ENCODE results near the gene LRRK1.

The LRRK1 gene

GRCh38 chr15:101038327-101039003 lies 119.3 kb downstream of the LRRK1 start:
- in situ Hi-C loops (cut with MboI; ENCODE audit: low pct_unique_long_range_greater_than_20kb, low sequenced_read_pairs, unreplicated experiment), result no loop called here
- no peak for TF ChIP-seq CTCF (IDR thresholded peaks at IDR 0.05; ENCODE audit: extremely low read depth, insufficient read depth, missing control alignments)
- DNase-seq (ENCODE audit: low spot score), result no peak

- DNase-seq (ENCODE audit: low spot score), result no peak
- no peak for TF ChIP-seq CTCF (IDR thresholded peaks at IDR 0.05; ENCODE audit: extremely low read depth, insufficient read depth, missing control alignments)
- in situ Hi-C loops (cut with MboI; ENCODE audit: low pct_unique_long_range_greater_than_20kb, low sequenced_read_pairs, unreplicated experiment), result no loop called here
Measured at GRCh38 chr15:101039461-101039860, 120.3 kb downstream of the LRRK1 start.

GRCh38 chr15:101042320-101042719 lies 123.2 kb downstream of the LRRK1 start:
- in situ Hi-C loops (cut with MboI; ENCODE audit: low pct_unique_long_range_greater_than_20kb, low sequenced_read_pairs, unreplicated experiment), result no loop called here
- no peak for TF ChIP-seq CTCF (IDR thresholded peaks at IDR 0.05; ENCODE audit: extremely low read depth, insufficient read depth, missing control alignments)
- no peak for DNase-seq (ENCODE audit: low spot score)

DNA sequence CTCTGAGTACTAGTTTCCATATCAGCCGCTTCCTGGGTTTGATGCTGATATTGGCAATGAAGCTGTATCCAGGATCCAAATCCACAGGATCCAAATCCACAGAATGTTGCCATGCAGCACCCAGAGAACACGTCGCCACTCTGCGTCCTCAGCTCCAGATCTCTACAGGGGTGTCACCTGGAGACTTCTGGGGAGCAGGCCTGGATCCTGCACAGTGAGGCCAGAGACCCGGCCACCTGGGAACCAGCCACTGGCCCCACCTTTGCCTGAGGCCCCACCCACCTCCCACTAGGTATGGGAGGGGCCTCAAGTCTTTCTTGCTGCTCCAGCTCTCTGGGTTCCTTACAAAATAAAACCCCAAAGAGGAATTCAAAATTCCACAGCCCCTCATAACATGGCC lies 123.9 kb downstream of the LRRK1 start:
- no peak for TF ChIP-seq CTCF (IDR thresholded peaks at IDR 0.05; ENCODE audit: extremely low read depth, insufficient read depth, missing control alignments)
- DNase-seq (ENCODE audit: low spot score), result no peak
- in situ Hi-C loops (cut with MboI; ENCODE audit: low pct_unique_long_range_greater_than_20kb, low sequenced_read_pairs, unreplicated experiment), result no loop called here

GRCh38 chr15:101043911-101044624 lies 124.9 kb downstream of the LRRK1 start:
- no peak for DNase-seq (ENCODE audit: low spot score)
- in situ Hi-C loops (cut with MboI; ENCODE audit: low pct_unique_long_range_greater_than_20kb, low sequenced_read_pairs, unreplicated experiment), result no loop called here
- TF ChIP-seq CTCF (IDR thresholded peaks at IDR 0.05; ENCODE audit: extremely low read depth, insufficient read depth, missing control alignments), result no peak

DNA sequence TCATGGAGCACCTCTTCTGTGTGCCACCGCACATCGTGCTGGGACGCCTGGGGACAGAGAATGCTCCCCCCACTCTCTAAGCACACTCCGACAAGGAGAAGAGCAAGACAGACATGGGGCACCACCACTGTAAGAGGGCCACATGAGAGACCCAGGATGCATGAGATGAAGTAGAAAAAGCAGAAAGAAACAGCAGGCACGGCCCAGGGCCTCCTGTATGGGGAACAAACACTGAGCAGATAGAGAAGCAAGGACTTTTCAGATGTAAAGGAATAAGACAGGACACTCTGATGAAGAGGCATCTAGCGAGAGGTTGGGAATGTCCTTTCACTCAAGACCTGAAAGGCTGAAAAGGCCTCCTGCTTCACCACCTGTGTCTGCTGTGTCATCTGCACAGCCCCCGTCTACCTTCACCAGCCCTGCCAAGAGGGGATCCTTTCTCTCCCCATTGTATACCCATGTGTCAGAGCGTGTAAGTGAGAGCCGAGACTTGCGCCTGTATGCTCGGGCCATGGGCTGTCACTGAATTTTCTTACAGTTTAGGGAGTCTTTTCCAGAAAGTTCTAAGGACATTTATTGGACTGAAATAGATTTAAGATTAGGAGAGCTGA lies 125.6 kb downstream of the LRRK1 start:
- no peak for DNase-seq (ENCODE audit: low spot score)
- in situ Hi-C loops (cut with MboI; ENCODE audit: low pct_unique_long_range_greater_than_20kb, low sequenced_read_pairs, unreplicated experiment), result no loop called here
- no peak for TF ChIP-seq CTCF (IDR thresholded peaks at IDR 0.05; ENCODE audit: extremely low read depth, insufficient read depth, missing control alignments)
